GM21717 (cell line): ENCODE data around the gene P2RY1.
A peak's percentile ranks its signal among the peaks of the same experiment; 100 is the strongest.
"Not testable (repeated sequence)": the region's sequence is repeated elsewhere in the genome, so short reads cannot be mapped to it uniquely, and the experiment has no call there.

Experiments
- ATAC-seq: cut with Tn5 transposase; IDR thresholded peaks from one replicate; pipeline ENCODE4 v1.9.1; 2021; ENCODE audit warnings: mild to moderate bottlenecking, moderate library complexity; ENCODE audit not compliant: unreplicated experiment

P2RY1 gene

GRCh38 chr3:152835601-152836102, 721 bp downstream of the P2RY1 start:
- peak; percentile 15 for ATAC-seq

DNA sequence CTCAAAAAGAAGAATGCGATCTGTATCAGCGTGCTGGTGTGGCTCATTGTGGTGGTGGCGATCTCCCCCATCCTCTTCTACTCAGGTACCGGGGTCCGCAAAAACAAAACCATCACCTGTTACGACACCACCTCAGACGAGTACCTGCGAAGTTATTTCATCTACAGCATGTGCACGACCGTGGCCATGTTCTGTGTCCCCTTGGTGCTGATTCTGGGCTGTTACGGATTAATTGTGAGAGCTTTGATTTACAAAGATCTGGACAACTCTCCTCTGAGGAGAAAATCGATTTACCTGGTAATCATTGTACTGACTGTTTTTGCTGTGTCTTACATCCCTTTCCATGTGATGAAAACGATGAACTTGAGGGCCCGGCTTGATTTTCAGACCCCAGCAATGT, 1.3 kb downstream of the P2RY1 start:
- no peak for ATAC-seq

DNA sequence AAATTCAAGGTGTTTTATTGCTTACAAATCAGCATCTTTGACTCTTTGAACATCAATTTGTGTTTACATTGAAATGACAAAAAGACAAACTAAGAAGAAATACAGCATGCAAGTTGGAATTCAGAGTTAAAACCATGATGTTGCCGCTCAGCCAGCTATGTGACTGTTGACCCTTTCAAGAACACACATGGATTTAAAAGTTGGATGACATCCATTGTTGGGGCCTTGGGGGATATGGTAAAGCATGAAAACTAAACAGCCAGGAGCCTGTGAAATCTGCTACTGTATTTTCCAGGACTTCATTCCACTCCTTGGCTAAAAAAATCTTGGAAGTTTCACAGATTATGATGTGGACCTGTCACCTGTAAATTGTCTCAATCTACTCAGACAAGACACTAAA, 4.6 kb downstream of the P2RY1 start:
- no peak for ATAC-seq

GRCh38 chr3:152841131-152841530, 6.2 kb downstream of the P2RY1 start:
- no peak for ATAC-seq

DNA sequence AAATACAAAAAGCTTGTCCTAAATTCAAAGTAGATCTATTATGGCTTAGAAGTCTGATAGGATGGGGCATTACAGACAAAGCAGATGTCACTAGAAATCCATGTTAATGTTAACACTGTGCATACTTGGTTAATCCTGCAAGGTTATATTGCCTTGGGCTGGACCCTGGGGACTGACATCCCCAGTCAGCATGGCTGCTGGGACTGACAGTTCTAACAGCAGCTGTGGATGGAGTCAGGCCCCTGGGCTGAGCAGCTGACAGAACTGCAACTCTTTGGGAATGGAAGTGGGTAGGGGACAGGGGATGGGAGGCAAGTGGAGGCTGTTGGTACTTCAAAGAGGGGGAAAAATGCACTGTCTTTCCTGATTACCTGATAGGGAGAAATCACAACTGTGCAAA, 7.5 kb downstream of the P2RY1 start:
- ATAC-seq, result no peak

GRCh38 chr3:152843955-152844354, 9.0 kb downstream of the P2RY1 start:
- ATAC-seq, result no peak

GRCh38 chr3:152846572-152847202, 11.8 kb downstream of the P2RY1 start:
- ATAC-seq, result not testable (repeated sequence)

GRCh38 chr3:152847599-152847998, 12.7 kb downstream of the P2RY1 start:
- ATAC-seq, result not testable (repeated sequence)

DNA sequence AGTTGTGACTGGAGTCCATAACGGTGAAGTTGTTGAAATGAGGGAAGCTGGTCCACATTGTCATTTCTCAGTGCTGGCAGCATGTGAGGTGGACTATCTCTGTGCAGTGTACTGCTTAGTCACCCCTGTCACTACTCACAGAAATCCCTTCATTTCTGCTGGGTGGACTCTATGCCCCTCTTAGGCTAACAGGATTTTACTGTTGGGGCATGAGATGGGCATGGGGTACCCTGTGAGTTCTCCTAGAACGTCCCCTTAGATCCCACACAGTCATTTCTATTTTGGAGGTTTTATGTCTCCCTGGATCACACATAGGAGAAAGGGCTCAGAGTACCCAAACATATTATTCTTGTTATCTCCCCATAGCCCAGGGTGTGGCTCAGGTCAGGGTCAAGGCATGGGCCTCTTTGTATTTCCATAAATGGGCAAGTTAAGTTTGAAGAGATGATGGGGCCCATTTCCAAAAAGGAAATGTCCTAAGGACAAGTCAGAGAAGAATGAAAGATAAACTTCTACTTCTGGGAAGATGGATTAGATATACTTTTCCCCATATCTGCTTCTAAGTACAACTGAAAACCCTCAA, 15.2 kb downstream of the P2RY1 start:
- no peak for ATAC-seq

- no peak for ATAC-seq
Measured at GRCh38 chr3:152853196-152853595, 18.3 kb downstream of the P2RY1 start.

- ATAC-seq, result no peak
Measured at GRCh38 chr3:152857082-152857481, 22.2 kb downstream of the P2RY1 start.

DNA sequence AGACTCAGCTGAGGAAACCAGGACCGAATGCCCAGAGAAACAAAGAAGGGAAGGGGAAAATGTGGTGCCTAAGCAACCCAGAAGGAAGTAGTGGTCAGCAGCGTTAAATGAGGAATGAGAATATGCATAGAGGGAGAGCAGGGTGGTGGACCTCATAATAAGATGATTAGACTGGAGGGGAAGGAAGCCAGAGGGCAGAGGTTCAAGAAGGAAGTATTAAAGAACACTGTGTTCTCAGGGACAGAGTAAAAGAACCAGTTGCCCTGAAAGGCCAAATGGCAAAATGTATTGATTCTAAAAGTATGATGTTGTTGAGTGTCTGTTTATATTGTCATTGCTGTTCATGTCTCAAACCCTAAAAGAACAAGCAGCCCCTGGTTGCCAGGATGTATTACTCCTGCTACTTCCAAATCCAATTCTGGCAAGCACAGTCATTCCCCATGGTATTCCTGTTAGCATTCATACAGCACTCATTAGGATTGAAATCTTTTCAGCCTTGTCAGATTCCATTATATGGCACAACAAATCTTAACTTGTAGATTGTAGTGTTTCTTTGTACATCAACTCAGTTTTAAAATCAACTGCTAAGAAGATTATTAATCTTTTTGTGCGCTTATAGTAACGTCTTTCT, 23.4 kb downstream of the P2RY1 start:
- no peak for ATAC-seq

- ATAC-seq, result no peak
Measured at GRCh38 chr3:152860736-152861135, 25.8 kb downstream of the P2RY1 start.

GRCh38 chr3:152865668-152866245, 30.8 kb downstream of the P2RY1 start:
- ATAC-seq, result no peak

DNA sequence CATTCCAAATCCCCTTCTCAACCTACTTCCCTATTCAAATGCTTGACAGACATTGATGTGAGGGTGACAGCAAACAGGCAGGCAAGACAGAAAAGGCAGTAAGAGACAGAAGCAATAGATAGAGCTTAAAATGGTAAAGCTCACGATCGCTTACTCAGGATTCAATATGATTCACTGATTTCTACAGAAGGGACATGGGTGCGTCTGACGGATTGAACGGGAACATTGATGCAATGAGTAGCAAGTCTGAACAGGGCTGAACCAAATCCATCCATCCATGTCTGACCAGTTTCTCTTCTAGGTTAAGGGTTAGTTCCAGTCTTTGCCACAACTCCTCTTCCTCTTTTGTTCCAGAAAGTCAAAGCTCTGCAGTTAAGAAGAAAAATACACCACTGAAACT, 35.1 kb downstream of the P2RY1 start:
- ATAC-seq, result no peak

DNA sequence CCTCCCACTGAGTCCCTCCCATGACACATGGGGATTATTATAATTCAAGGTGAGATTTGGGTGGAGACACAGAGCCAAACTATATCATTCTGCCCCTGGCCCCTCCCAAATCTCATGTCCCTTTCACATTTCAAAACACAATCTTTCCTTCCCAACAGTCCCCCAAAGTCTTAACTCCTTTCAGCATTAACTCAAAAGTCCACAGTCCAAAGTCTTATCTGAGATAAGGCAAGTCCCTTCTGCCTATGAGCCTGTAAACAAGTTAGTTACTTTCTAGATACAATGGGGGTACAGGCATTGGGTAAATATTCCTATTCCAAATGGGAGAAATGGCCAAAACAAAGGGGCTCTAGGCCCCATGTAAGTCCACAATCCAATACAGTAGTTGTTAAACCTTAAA, 38.4 kb downstream of the P2RY1 start:
- not testable (repeated sequence) for ATAC-seq

- no peak for ATAC-seq
Measured at GRCh38 chr3:152874896-152875749, 40.2 kb downstream of the P2RY1 start.

DNA sequence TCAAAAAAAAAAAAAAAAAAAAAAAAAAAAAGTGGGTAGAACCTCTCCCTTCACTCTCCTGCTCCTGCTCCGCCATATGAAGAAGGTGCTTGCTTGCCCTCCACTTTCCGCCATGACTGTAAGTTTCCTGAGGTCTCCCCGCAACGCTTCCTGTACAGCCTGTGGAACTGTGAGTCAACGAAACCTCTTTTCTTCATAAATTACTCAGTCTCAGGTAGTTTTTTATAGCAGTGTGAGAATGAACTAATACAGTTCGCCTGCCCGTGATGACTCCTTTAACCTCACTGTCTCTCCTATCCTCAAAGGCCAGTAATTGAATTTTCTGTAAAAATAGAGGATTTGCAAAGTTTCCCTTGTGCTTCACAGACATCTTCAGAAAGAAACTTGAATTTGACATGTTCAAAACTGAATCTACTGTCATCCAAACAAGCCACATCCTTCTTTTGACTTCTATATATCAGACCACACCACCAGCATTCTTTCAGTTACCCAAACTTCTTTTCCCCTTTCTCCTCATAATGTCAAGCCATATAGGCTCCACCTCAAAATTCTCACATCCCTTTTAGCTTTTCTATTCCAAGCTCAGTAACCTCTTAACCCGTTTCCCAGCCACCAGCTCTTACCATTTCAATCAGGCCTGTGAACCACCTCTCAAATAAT, 44.3 kb downstream of the P2RY1 start:
- no peak for ATAC-seq

DNA sequence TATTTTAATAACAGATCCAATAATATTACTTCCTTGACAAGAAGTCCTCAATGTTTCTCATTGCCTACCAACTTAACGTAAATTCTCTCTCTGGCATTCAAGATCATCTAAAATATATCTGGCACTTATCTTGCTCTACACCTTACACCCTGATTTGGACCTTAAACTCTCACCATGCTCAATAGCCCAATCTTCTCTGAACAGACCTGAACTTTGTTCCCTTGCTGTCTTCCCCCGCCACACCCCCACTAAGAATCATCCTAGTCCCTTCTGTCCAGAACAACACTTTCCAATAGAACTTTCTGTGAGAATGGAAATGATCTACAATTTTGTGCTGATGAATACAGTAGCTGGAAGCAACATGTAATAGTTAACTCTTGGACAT, 44.9 kb downstream of the P2RY1 start:
- no peak for ATAC-seq

GRCh38 chr3:152885076-152885475, 50.1 kb downstream of the P2RY1 start:
- no peak for ATAC-seq
